Cerebellar cortex (tissue), 1 donor: ENCODE results near the gene MAP1LC3B.
"Not testable (repeated sequence)": the region's sequence is repeated elsewhere in the genome, so short reads cannot be mapped to it uniquely, and the experiment has no call there.

ENCODE experiments used
- DNase-seq: peaks from one replicate; pipeline ENCODE4 v3.0.0-alpha.2; 2015; ENCODE audit warnings: low spot score

Gene MAP1LC3B

DNA sequence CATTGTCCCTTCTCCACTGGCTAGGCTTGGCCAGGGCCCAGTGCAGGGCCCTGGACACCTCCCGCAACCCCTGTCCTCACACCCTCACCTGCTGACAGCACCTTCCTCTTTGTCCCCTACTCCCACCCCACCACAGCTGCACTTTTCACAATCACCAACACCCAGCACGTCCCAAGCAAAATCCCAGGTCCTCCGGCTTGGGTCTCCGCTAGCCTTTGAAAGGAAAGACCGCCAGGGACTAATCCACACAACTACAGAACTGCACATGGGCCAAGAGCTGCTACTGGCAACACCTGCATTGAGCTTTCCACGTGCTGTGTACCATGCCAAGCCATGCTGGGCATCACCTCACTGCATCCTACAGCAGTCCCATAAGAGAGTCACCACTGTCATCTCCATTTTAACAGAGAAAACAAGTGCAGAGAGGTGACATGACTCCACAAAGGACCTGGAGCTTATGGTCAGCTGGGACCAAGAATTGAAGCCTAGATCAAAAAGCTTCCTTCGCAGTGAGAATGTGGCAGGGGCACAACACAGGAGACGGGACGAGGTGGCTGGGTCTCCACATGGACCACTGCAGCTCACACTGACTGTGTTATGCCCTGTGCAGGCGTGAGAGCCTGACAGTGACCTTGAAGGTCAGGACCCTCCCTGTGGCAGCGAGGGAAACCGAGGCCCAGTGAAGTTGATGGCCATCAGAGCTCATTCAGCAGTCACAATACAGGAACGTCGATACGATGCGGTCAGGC, 31.1 kb upstream of the MAP1LC3B start:
- no peak for DNase-seq

DNA sequence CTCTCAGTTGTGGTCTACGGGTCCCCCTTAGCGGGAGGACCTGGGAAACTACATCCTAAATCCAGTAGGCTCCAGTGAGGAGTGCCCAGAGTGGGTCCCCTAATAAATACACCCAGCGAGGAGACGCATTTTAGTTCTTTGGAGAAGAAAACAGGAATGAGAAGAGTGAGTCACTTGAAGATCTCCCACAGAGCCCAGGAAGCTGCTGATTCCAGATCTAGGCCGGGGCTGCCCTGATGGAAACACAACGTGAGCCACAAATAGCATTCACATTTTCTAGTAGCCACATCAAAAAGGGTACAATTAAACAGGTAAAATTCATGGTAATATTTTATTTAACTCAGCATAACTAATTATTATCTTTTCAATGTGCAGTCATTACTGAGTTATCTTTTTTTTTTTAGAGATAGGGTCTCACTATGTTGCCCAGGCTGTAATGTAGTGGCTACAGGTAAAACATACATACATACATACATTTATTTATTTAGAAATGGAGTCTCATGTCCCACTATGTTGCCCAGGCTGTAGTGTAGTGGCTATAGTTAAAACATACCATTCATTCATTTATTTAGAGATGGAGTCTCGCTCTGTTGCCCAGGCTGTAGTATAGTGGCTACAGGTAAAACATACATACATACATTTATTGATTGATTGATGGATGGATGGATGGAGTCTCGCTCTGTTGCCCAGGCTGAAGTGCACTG, 30.1 kb upstream of the MAP1LC3B start:
- no peak for DNase-seq

DNA sequence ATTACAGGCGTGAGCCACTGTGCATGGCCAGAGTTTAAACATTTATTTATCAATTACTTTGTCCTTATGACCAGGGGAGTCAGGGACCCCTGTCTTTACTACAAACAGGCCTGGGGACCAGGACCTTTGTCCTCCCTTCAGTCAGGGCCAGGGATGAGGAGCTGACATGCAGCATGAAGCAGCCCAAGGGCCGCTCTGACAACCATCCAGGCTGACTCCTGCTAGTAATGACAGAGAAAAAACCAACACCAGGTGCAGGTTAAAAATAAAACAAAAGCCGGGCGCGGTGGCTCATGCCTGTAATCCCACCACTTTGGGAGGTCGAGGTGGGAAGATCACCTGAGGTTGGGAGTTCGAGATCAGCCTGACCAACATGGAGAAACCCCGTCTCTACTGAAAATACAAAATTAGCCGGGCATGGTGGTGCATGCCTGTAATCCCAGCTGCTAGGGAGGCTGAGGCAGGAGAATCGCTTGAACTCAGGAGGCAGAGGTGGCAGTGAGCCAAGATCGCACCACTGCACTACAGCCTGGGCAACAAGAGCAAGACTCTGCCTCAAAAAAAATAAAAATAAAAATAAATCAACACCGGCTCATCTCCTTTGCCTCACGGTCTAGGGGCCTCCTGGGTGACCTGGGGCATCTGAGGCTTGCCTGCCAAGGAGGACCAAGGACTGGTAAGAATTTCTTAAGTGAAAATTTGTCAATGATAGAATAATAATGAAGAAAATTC, 29.1 kb upstream of the MAP1LC3B start:
- not testable (repeated sequence) for DNase-seq

DNA sequence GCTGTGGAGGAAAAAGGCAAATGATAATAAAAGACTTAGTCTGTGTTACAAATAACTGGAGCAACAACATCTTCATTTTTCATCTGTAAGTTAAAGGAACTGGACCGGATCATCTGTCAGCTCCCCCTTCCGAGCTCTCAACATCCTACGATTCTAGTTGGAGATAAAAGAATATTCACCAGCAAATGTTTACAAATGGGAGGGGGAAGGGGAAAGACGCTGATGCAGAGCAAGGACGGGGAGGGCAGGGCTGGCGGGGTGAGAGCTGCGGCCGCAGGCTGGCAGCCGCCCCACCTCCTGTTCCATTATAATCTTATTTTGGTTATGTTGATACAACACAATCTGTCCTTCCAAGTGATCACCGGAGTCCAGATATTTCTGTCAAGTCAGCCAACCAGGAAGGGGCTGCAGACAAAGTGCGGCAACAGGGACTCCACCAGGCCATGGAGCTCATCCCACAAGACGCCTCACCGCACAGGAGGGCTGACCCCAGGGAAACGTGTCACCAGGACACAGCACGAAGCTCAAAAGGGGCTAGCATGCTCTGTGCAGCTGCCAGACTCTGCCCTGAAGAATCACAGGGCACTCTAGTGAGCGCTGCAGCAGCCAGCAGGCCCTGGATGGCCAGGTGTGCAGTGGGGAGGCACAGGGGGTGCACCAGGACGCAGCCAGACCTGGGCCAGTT, 28.2 kb upstream of the MAP1LC3B start:
- peak; percentile 94 for DNase-seq

DNA sequence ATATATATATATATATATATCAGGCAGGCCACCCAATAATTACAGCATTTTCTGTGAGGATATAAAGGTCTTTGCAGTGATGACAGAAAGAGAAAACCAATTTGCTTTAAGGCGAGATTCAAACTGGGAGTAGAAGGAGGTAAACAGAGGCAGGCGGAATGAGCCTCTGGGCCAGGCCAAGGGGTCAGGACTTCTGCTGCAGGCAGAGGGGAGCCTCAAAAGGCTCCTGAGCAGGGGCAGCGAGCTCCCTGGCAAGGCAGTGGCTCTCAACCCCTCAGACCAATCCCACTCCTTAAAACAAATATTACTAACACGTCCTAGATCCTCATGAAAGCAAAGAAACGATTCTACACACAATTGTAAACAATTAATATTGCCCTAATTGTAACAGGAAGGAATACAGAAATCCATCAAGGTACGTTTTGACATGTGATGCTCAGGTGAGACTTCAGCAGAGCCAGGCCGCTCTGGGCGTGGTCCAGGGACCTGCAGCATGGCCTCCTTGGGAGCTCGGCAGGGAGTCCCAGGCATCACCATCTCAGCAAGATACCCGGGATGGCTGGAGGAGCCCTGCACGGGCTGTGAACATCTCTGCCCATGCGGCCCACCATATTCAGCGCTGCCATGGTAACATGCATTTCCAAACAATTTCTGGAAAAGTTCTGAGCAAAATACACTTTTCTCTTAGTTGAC, 27.0 kb upstream of the MAP1LC3B start:
- DNase-seq: no peak

DNA sequence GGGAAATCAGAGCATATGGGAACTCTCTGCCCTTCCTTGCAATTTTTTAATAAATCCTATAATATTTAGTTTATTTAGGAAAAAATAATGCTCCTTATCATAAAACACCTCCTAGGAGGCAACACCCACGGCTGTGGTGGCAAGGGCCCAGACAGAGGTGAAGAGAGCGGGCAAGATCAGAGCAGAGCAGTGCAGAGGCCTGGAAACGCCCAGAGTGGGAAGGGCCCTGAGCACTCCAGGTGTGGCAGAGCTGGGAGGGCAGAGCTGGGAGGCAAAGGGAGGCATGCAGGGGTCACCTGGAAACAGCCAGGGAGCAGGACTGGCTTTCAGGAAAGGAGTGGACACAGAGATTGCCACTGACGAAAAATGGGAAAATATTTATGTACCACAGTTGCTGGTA, 25.8 kb upstream of the MAP1LC3B start:
- no peak for DNase-seq

DNA sequence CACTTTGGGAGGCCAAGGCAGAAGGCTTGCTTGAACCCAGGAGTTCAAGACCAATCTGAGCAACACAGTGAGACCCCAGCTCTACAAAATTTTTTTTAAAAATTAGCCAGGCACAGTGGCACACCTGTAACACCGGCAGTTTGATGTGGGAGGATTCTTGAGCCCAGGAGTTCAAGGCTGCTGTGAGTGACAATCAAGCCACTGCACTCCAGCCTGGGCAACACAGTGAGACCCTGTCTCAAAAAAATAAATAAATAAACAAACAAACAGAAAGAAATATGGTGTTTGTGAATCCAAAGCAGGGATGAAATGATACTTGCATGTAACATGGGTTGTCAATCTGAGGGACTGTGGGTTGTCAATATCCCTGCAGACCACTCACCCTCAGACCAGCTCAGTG, 25.2 kb upstream of the MAP1LC3B start:
- DNase-seq: no peak

DNA sequence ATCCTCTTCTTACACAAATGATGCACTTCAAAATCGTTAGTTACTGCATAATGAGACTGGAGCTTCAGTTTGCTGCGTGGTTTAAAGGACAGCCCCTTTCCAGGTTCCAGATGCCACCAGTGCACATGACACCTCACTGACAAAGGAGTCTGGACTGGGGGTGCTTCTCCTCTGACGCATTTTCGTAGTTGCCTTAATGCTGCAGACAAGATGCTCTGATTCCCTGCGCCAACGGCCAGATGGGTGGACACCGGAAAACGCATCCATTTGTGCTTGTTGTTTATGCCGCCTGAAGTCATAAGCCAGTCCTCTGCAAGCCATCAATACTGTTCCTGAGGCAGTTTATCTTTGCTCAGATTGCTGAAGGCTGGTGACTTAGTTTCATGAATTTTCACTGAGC, 24.6 kb upstream of the MAP1LC3B start:
- peak; percentile 73 for DNase-seq

DNA sequence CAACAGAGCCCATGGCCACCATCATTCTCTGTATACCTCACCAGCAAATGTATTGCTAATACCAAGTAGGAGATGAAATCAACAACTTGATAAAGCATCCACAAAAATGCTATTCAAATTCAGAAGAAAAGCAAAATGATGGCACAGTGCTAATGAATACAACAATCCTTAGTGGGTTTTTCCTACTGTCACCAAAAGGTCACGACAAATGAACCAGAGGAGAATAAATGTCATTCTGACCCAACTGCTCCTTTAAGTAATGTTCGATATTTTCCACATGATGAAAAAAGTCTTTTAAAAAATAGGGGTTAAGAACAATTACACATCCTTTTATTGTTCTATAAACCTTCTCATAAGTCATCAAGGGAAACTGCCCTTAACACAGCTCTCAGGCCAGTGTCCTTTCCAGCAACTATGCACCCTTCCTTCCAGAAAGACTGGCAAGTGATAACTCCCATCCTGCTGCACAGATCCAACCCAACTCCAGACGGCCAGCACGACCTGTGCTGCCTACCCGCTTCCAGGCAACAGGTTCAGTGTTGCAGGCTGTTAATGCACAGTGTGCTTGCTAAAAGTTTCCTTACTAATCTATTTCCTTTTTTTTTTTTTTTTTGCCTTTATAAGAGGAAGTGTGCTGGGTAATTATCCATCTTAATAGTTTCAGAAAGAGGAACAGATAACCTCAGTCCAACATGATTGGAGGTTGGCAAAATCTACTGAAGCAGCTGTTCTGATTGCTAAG, 23.9 kb upstream of the MAP1LC3B start:
- no peak for DNase-seq

DNA sequence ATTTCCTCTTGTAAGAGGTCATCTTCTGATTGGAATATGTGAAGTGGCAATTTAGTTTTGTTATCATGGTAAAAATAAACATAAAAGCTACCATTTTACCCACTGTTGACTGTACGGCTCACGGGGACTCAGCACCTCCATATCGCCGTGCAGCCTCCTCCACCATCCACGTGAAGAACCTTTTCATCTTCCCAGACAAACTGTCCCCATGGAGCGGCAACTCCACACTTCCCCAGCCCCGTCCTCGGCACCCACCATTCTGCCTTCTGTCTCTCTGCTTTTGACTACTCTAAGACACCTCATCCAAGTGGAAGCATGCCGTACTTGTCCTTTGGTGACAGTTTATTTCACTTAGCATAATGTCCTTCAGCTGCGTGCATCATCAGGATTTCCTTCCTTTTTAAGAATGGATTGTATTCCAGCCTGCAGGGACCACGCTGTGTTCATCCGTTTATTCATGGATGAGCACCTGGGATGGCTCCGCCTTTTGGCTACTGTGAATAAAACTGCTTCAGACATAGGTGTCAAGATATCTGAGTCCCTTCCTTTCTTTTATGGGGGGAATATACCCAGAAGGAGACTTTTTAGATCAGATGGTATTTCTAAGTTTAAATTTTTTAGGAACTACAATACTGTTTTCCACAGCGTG, 22.9 kb upstream of the MAP1LC3B start:
- peak; percentile 94 for DNase-seq

DNA sequence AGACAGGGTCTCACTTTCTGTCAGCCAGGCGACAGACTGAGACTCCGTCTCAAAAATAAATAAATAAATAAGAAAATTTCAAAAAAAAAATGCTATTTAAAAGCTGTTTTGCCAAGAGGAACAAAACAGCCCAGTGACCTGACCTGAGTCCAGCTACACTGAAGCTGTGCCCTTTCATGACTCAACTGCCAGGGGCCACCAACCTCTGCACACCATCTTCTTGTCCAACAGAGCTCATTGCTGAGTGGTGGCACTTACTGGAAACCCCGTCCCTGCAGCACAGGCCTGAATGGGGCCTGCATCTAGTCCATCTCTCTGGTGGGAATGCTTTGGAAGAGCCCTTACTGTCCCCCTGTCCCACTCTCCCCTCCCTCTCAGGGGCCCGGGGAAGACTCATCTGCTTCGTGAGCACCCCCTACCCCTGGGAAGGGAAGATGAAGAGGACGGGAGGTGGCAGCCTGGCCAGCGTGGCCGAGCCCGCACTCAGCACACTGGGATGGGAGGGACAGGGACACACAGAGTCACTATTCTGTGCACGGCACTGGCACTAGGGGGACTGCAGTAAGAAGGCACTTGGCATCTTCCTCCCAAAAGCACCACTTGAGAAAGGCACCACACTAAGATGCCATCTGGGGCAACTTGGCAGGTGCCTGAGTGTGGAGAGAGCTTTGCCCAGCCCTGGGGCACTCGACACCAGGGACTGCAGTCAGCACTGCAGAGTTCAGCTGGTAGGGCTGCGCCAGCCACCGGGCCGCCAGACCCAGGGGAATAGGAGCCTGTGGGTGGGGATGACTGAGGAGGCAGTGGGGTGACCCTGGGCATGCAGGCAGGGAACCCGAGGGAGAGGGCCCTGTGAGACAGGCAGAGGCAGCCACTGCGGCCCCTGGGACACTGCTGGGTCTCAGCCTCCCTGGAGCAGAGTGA, 22.1 kb upstream of the MAP1LC3B start:
- DNase-seq: peak; percentile 97

DNA sequence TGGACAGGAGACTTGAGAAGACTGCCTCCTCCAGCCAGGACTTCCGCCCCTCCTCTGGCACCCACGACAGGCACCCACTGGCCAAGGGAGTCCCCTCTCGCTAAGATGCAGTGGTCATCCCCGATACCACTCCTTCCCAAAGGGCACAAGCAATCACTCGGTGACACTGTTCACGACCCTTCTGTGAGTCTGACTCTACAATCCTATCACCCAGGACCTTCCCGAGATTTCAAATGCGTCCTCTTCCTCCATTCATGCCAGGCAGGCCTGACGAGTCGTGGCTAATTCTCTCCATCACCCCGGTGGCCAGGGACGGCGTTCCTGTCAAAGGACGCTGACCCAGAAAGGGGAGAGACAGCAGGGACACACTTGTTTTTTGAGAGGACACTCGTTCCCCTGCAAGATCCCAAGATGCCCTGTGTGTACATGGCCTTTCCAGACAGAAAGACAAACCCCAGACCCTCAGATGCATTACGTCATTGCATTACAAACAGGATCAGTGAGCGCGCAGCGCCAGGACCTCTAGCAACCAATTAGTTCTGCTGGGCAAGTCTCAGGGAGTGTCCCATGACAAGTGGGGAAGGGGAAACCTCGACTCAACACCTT, 20.8 kb upstream of the MAP1LC3B start:
- DNase-seq: no peak

DNA sequence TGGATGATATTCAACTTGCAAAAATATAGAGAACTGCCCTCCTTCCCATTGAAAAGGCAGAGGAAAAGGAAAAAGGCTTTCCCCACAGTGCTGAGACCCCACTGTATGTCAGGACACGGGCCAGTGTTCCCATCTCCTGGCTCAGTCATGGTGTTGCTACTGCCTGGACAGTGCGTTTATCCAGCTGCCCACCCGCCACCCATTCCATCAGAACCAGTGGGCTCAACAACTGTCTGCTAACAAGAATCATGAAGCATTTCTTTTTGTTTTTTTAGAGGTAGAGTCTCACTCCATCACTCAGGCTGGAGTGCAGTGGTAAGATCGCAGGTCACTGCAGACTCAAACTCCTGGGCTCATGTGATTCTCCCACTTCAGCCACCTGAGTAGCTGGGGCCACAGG, 19.8 kb upstream of the MAP1LC3B start:
- no peak for DNase-seq

DNA sequence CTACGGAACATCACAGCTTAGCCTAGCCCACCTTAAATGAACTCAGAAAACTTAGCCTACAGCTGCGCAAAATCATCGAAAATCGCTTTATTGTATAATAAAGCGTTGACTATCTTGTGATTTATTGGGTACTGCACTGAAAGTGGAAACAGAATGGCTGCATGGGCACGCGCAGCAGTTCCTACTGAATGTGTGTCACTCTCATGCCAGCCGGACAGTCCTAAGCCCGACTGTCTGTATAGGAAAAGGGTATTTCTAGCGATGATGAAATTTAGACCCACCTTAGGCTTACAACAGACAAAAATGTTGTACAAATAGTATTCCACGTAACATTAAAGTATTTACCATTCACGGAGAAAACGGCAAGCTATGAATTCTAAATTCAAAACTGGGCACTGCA, 17.8 kb upstream of the MAP1LC3B start:
- DNase-seq: peak; percentile 64

DNA sequence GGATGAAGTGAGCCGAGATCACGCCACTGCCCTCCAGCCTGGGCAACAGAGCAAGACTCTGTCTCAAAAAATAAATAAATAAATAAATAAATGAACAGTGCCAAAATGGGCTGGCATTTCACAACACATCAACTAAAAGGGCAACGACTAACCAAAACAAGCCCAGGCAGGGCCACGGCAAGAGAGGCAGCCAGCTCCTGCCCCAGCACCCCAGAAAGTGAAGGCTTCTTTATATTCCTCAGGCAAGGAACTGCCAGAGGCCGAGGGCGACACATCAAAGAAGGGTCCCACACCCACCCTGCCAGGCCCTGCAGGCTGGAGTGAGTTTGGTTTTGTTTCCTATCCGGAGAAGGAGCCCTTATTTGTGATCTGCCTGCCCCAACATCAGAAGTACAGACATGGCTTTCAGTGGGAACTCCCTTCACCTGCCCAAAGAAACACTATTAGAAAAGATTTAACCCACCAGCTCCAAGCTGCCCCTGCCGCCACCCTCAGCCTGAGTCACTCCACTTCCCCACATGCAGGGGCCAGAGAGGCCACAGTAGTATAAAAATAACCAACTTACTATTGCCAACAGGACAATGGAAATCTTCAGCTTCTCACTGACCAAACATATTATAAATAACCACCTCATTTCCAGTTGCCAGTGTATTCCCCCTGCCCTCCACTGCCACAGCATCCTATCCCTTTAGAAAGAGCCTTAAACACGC, 16.6 kb upstream of the MAP1LC3B start:
- peak; percentile 63 for DNase-seq

DNA sequence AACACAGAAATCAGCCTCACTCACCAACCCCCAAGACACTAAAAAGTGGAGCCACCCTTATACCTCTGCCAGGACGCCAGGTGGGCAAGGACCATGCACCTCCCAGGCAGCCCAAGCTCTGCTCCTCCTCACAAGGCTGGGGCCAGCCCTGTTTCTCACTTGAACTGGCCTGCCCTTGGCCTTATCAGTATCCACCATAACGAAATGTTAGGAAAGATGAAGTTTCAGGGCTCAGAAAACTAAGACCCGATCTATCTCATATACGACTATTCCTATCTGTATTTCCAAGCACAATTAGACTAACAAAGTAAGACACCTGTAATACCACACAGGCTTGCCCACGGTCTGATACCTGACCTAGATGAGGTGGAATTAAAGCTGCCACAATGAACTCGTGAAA, 15.5 kb upstream of the MAP1LC3B start:
- no peak for DNase-seq

DNA sequence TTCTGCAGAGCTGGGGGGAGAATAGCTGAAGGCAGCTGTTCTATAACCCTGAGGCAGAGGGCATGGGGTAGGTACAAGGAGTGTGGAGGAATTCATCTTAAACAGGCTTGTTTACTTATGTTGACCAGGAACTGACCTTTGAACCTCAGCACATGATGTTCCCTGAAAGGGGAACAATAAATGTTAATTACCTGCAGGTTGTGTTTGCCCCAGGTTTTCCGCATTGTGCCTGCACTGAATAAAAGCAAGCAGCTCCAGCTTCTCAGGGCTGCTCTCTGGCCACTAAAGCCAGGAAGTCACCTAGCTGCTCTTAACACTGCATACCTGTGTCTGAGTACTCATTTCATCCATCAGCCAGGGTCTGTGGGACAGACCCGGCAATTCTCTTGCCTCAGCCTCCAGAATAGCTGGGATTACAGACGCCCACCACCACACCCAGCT, 12.8 kb upstream of the MAP1LC3B start:
- not testable (repeated sequence) for DNase-seq

DNA sequence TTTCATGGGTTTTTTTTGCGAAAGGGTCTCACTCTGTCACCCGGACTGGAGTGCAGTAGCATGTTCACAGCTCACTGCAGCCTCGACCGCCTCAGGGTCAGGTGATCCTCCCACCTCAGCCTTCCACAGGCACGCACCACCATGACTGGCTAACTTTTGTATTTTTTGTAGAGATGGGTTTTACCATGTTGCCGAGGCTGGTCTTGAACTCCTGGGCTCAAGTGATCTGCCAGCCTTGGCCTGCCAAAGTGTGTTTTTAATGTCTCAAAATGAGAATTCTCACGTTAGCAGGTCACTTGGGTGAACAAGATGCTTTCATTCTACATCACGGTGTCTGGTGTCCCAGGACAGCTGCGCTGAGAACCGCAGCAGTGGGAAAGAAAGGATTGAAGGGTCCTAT, 11.7 kb upstream of the MAP1LC3B start:
- DNase-seq: no peak
